Measurements from ENCODE around the gene OTOGL.
"Not testable (repeated sequence)": the region's sequence is repeated elsewhere in the genome, so short reads cannot be mapped to it uniquely, and the experiment has no call there.

Gene OTOGL

DNA sequence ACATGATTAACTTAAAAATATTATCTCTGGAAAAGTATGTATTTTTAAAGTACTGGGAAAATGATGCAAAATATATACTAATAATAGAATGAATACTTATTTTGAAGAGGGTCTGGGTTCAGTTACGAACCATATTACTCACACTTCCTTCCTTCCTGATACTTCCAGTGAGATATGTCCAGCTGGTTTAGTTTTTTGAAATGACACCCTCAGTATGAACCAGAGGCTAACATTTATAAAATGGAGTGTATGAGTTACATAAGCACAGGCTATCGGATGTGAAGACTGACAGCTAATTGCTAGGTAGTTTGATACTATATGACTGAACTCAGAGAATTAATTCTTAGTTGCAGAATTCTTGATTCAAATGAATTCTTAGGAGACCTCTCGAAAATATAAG lies 122.9 kb downstream of the OTOGL start:
- no peak for DNase-seq (ENCODE audit: low spot score)
- no peak for TF ChIP-seq CTCF (IDR thresholded peaks at IDR 0.05; ENCODE audit: extremely low read depth, missing control alignments)

- no peak for DNase-seq (ENCODE audit: low spot score)
- no peak for TF ChIP-seq CTCF (IDR thresholded peaks at IDR 0.05; ENCODE audit: extremely low read depth, missing control alignments)
These were observed 127.2 kb downstream of the OTOGL start for GRCh38 chr12:80226576-80226975.

DNA sequence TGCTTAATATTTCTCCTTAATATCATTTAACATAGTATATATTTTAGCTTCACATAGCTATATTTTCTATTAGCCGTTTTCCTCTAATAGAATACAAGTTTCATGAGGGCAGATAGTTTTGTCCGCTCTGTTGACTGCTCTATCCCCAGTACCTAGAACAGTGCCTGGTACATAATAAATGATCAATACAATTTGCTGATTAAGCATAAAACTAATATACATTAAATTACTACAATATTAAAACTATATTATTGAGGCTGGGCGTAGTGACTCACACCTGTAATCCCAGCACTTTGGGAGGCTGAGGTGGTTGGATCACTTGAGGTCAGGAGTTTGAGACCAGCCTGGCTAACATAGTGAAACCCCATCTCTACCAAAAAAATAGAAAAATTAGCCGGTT lies 128.6 kb downstream of the OTOGL start:
- DNase-seq (ENCODE audit: low spot score), result not testable (repeated sequence)

DNA sequence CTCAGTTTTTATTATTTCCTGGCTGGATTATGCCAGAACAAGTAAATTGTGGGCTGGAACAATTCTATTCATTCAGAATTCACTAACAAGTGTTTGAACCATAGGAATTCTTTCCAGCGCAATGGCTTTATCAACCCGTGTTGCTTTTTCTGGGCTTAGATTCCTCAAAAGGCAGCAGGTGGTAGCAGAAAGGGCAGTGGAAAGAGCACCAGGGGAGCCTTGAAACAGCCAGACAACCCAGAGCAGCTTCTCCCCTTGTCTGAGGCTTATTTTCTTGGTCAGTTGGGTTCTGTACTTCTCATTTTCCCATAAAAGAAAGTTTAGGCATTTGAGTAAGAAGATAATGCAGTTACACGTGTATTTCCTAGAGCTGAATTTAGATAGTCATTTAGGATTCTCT lies 130.7 kb downstream of the OTOGL start:
- no peak for TF ChIP-seq CTCF (IDR thresholded peaks at IDR 0.05; ENCODE audit: extremely low read depth, missing control alignments)
- no peak for DNase-seq (ENCODE audit: low spot score)

DNA sequence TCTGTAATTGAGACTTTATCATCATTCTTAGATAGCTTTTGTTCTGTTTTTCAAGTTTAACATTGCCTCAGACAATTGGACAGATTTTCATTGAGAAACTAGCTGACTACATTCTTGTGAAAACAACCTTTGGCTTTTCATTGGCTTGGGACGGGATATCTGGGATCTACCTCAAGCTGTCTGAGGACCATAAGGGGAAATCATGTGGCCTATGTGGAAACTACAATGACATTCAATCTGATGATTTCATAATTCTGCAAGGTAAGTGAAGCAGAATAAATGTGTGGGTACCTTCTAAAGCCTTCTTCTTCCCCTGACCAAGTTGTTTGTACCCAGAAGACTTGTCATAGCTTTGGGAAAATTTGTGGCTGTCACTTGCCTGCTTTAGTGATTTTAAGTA lies 133.5 kb downstream of the OTOGL start:
- no peak for TF ChIP-seq CTCF (IDR thresholded peaks at IDR 0.05; ENCODE audit: extremely low read depth, missing control alignments)
- no peak for DNase-seq (ENCODE audit: low spot score)

- no peak for DNase-seq (ENCODE audit: low spot score)
- TF ChIP-seq CTCF (IDR thresholded peaks at IDR 0.05; ENCODE audit: extremely low read depth, missing control alignments), result no peak
These were observed 134.6 kb downstream of the OTOGL start for GRCh38 chr12:80233926-80234325.

GRCh38 chr12:80234667-80235066 lies 135.3 kb downstream of the OTOGL start:
- no peak for TF ChIP-seq CTCF (IDR thresholded peaks at IDR 0.05; ENCODE audit: extremely low read depth, missing control alignments)
- no peak for DNase-seq (ENCODE audit: low spot score)

GRCh38 chr12:80235944-80236343 lies 136.6 kb downstream of the OTOGL start:
- no peak for TF ChIP-seq CTCF (IDR thresholded peaks at IDR 0.05; ENCODE audit: extremely low read depth, missing control alignments)

More at GRCh38 chr12:80235944-80236343, 136.6 kb downstream of the OTOGL start:
- no peak for DNase-seq (ENCODE audit: low spot score)
